Measurements from ENCODE around the gene SPDYE1. TPM values are rescaled to one million over a fixed set of nuclear protein-coding genes. Genes with fewer than 3 reads are reported as not detected.
A peak's percentile ranks its signal among the peaks of the same experiment; 100 is the strongest.

Gene SPDYE1
- total and polyA plus RNA-seq, 2 of the 13 experiments (the other 11 are each of a cell fraction or from before 2014, with no cell fraction given): not detected

DNA sequence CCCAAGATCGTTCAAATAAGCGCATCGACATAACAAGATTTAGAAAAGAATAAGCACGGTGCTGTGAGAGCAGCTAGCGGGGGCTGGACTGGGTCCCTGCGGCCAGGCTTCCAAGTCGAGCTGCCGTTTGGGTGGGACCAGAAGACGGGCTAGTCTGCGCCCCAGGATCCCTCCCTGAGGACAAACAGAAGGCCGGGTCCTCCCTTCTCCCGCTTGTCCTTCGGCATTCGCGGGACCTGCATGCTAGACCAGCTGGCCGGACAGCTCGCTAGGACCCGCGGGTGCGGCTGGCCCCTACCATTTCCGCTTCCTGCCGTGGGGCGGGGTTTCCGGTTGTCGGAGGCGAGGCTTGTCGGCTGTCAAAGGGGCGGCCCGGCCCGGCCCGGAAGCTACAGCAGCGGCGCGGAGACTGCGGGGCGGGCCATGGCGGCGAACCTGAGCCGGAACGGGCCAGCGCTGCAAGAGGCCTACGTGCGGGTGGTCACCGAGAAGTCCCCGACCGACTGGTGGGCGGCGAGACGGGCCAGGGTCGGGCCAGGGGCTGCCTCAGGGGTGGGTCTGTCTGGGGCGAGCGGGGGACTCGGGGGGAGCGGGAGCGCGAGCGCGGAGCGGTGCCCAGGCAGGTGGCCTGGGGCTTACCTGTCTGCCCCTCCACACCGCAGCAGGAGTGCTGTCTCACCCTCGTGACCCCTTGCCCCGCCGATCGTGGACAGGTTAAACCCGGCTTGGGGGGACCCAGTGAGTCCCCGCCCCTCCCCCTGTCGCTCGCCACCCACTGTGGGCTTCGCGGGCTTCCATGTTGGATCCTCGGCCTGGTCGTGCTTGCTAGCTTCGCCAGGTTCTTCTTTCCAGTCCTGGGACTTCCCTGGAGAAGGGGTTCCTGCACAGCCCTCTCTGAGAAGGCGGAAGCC is 46.9 kb downstream of the SPDYE1 start, which contains the start of gene DBNL (continued):
- TF ChIP-seq SIN3B (IDR thresholded peaks at IDR 0.05; ENCODE audit: low read length) (peak; percentile 63), FOXK2 (IDR thresholded peaks at IDR 0.05) (no peak), PTBP1 (IDR thresholded peaks at IDR 0.05; ENCODE audit: low read depth, low read length, poor library complexity, severe bottlenecking) (no peak), ZNF296 (CRISPR knock-in tag; conservative IDR thresholded peaks at IDR 0.05) (no peak), KAT2B (IDR thresholded peaks at IDR 0.05; ENCODE audit: borderline replicate concordance, low read depth, low read length) (no peak), ZNF777 (CRISPR knock-in tag; IDR thresholded peaks at IDR 0.05) (no peak), ZFAT (CRISPR knock-in tag; conservative IDR thresholded peaks at IDR 0.05) (no peak), ZNF563 (CRISPR knock-in tag; IDR thresholded peaks at IDR 0.05) (peak; percentile 49; the same call in 1 of the 2 replicates), HNRNPLL (IDR thresholded peaks at IDR 0.05; ENCODE audit: low read depth, low read length, poor library complexity, severe bottlenecking) (peak; percentile 63), ZNF432 (CRISPR knock-in tag; IDR thresholded peaks at IDR 0.05; ENCODE audit: borderline replicate concordance) (no peak), RELA (CRISPR knock-in tag; IDR thresholded peaks at IDR 0.05) (no peak), GTF3A (CRISPR knock-in tag; conservative IDR thresholded peaks at IDR 0.05) (no peak; the same call in 1 of the 2 replicates), PCBP2 (optimal IDR thresholded peaks at IDR 0.05; ENCODE audit: low read depth, low read length, poor library complexity, severe bottlenecking) (no peak), STAT5B (CRISPR knock-in tag; IDR thresholded peaks at IDR 0.05) (no peak)
- TF ChIP-seq, protein P1, sequence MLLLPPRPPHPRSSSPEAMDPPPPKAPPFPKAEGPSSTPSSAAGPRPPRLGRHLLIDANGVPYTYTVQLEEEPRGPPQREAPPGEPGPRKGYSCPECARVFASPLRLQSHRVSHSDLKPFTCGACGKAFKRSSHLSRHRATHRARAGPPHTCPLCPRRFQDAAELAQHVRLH (CRISPR knock-in tag; IDR thresholded peaks at IDR 0.05; ENCODE audit: borderline replicate concordance, low read depth): peak; percentile 43; the same call in 1 of the 2 replicates
- TF ChIP-seq, protein P2, sequence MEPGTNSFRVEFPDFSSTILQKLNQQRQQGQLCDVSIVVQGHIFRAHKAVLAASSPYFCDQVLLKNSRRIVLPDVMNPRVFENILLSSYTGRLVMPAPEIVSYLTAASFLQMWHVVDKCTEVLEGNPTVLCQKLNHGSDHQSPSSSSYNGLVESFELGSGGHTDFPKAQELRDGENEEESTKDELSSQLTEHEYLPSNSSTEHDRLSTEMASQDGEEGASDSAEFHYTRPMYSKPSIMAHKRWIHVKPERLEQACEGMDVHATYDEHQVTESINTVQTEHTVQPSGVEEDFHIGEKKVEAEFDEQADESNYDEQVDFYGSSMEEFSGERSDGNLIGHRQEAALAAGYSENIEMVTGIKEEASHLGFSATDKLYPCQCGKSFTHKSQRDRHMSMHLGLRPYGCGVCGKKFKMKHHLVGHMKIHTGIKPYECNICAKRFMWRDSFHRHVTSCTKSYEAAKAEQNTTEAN (CRISPR knock-in tag; conservative IDR thresholded peaks at IDR 0.05): peak; percentile 59
- TF ChIP-seq, protein P3, sequence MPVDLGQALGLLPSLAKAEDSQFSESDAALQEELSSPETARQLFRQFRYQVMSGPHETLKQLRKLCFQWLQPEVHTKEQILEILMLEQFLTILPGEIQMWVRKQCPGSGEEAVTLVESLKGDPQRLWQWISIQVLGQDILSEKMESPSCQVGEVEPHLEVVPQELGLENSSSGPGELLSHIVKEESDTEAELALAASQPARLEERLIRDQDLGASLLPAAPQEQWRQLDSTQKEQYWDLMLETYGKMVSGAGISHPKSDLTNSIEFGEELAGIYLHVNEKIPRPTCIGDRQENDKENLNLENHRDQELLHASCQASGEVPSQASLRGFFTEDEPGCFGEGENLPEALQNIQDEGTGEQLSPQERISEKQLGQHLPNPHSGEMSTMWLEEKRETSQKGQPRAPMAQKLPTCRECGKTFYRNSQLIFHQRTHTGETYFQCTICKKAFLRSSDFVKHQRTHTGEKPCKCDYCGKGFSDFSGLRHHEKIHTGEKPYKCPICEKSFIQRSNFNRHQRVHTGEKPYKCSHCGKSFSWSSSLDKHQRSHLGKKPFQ (CRISPR knock-in tag; IDR thresholded peaks at IDR 0.05; ENCODE audit: insufficient replicate concordance): peak; percentile 84
- TF ChIP-seq, protein P4, sequence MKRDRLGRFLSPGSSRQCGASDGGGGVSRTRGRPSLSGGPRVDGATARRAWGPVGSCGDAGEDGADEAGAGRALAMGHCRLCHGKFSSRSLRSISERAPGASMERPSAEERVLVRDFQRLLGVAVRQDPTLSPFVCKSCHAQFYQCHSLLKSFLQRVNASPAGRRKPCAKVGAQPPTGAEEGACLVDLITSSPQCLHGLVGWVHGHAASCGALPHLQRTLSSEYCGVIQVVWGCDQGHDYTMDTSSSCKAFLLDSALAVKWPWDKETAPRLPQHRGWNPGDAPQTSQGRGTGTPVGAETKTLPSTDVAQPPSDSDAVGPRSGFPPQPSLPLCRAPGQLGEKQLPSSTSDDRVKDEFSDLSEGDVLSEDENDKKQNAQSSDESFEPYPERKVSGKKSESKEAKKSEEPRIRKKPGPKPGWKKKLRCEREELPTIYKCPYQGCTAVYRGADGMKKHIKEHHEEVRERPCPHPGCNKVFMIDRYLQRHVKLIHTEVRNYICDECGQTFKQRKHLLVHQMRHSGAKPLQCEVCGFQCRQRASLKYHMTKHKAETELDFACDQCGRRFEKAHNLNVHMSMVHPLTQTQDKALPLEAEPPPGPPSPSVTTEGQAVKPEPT (CRISPR knock-in tag; IDR thresholded peaks at IDR 0.05; ENCODE audit: low read depth): 0 out of 2 replicates have a peak, but pooled peaks have one; percentile 46
